ENCODE results near the gene GPX4. TPM values are rescaled to one million over a fixed set of nuclear protein-coding genes. Genes with fewer than 3 reads are reported as not detected.

Gene GPX4
- total RNA-seq, 1 donor from 2014 or later, result 300 TPM

- no peak overlapping the region for H3K27ac Mint-ChIP-seq (ENCODE audit: unreplicated experiment)
Measured at GRCh38 chr19:1063909-1064660, 39.7 kb upstream of the GPX4 start.

GRCh38 chr19:1064661-1065605 lies 38.9 kb upstream of the GPX4 start:
- H3K27me3 Mint-ChIP-seq (ENCODE audit: low read depth), result peaks cover 48% of the 10 kb centered on the region
- no peaks in the 10 kb centered on the region for H3K9me3 Mint-ChIP-seq
- TF ChIP-seq CTCF (conservative IDR thresholded peaks at IDR 0.05), result peak; percentile 81
- H3K4me3 Mint-ChIP-seq, result peak overlapping the region; percentile 27
- no peaks in the 10 kb centered on the region for H3K36me3 Mint-ChIP-seq (ENCODE audit: low read depth)
- peak; percentile 72 for DNase-seq (ENCODE audit: low read depth, low spot score)
- peaks cover 4% of the 10 kb centered on the region for H3K4me1 Mint-ChIP-seq
- H3K27ac Mint-ChIP-seq (ENCODE audit: unreplicated experiment), result no peak overlapping the region

More at GRCh38 chr19:1063909-1064660, 39.7 kb upstream of the GPX4 start:
- Mint-ChIP-seq H3K4me1 (peaks cover 4% of the 10 kb centered on the region), H3K4me3 (no peak overlapping the region), H3K27me3 (ENCODE audit: low read depth) (peaks cover 39% of the 10 kb centered on the region), H3K9me3 (no peaks in the 10 kb centered on the region), H3K36me3 (ENCODE audit: low read depth) (no peaks in the 10 kb centered on the region)
- no peak for DNase-seq (ENCODE audit: low read depth, low spot score)
- no peak for TF ChIP-seq CTCF (conservative IDR thresholded peaks at IDR 0.05)

GRCh38 chr19:1065606-1066109 lies 38.1 kb upstream of the GPX4 start:
- Mint-ChIP-seq H3K4me3 (peak overlapping the region; percentile 27), H3K4me1 (peaks cover 4% of the 10 kb centered on the region), H3K9me3 (no peaks in the 10 kb centered on the region), H3K36me3 (ENCODE audit: low read depth) (no peaks in the 10 kb centered on the region), H3K27ac (ENCODE audit: unreplicated experiment) (no peak overlapping the region), H3K27me3 (ENCODE audit: low read depth) (peaks cover 55% of the 10 kb centered on the region)
- no peak for TF ChIP-seq CTCF (conservative IDR thresholded peaks at IDR 0.05)
- no peak for DNase-seq (ENCODE audit: low read depth, low spot score)

GRCh38 chr19:1066251-1066747 lies 37.5 kb upstream of the GPX4 start:
- H3K36me3 Mint-ChIP-seq (ENCODE audit: low read depth), result no peaks in the 10 kb centered on the region
- peaks cover 58% of the 10 kb centered on the region for H3K27me3 Mint-ChIP-seq (ENCODE audit: low read depth)
- no peak for DNase-seq (ENCODE audit: low read depth, low spot score)
- no peaks in the 10 kb centered on the region for H3K9me3 Mint-ChIP-seq
- TF ChIP-seq CTCF (conservative IDR thresholded peaks at IDR 0.05), result no peak
- no peak overlapping the region for H3K27ac Mint-ChIP-seq (ENCODE audit: unreplicated experiment)
- H3K4me1 Mint-ChIP-seq, result peaks cover 4% of the 10 kb centered on the region
- H3K4me3 Mint-ChIP-seq, result no peak overlapping the region

- Mint-ChIP-seq H3K4me3 (no peak within 1 kb of the TSS), H3K36me3 (ENCODE audit: low read depth) (no peaks in the 10 kb centered on the region), H3K9me3 (no peaks in the 10 kb centered on the region), H3K27me3 (ENCODE audit: low read depth) (peaks cover 61% of the 10 kb centered on the region), H3K27ac (ENCODE audit: unreplicated experiment) (no peak within 1 kb of the TSS), H3K4me1 (peaks cover 7% of the 10 kb centered on the region)
- no peak for DNase-seq (ENCODE audit: low read depth, low spot score)
- no peak for TF ChIP-seq CTCF (conservative IDR thresholded peaks at IDR 0.05)
Measured at GRCh38 chr19:1066748-1067340, 37.0 kb upstream of the GPX4 start, which contains the start of gene ARHGAP45. Gene ARHGAP45 (plus strand): TSS chr19:1067167. CDS start chr19:1067406, 239 bp downstream.
